Lower leg skin (tissue), 3 donors: ENCODE results near the gene NKIRAS2.

ENCODE experiments used
- POLR2A ChIP-seq, 2 donors: fragments of 450-650 bp; IDR thresholded peaks; one replicate each; pipeline ENCODE4 v1.6.1; 2016 to 2017; ENCODE audit warnings: antibody characterized with exemption in 2 of 2, mild to moderate bottlenecking in 1 of 2, moderate library complexity in 1 of 2
- TF ChIP-seq, protein P1 (sequence below), 3 donors: fragments of 450-650 bp; IDR thresholded peaks; one replicate each; pipeline ENCODE4 v1.5.1; 2016; ENCODE audit warnings: antibody characterized with exemption in 3 of 3, mild to moderate bottlenecking in 3 of 3, moderate library complexity in 2 of 3

GRCh38 chr17:42041619-42042018 lies 21.7 kb downstream of the NKIRAS2 start:
- TF ChIP-seq, protein P1, sequence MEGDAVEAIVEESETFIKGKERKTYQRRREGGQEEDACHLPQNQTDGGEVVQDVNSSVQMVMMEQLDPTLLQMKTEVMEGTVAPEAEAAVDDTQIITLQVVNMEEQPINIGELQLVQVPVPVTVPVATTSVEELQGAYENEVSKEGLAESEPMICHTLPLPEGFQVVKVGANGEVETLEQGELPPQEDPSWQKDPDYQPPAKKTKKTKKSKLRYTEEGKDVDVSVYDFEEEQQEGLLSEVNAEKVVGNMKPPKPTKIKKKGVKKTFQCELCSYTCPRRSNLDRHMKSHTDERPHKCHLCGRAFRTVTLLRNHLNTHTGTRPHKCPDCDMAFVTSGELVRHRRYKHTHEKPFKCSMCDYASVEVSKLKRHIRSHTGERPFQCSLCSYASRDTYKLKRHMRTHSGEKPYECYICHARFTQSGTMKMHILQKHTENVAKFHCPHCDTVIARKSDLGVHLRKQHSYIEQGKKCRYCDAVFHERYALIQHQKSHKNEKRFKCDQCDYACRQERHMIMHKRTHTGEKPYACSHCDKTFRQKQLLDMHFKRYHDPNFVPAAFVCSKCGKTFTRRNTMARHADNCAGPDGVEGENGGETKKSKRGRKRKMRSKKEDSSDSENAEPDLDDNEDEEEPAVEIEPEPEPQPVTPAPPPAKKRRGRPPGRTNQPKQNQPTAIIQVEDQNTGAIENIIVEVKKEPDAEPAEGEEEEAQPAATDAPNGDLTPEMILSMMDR (IDR thresholded peaks at IDR 0.05): no peak
- TF ChIP-seq POLR2A (IDR thresholded peaks at IDR 0.05): no peak
